DOHH2 (cell line): Measurements from ENCODE around the gene KDR.

Experiments
- H3F3A ChIP-seq: fragments of 200-600 bp; sonication (generic), shearing (Covaris generic); 2 replicates; pipeline ENCODE4 v1.6.0; 2016; ENCODE audit warnings: antibody characterized with exemption, mild to moderate bottlenecking; ENCODE audit not compliant: control insufficient read depth, insufficient read depth
- H3K27ac ChIP-seq: fragments of 200-600 bp; sonication (generic); 2 replicates; pipeline ENCODE4 v1.5.1; 2014; ENCODE audit warnings: low read depth, mild to moderate bottlenecking, low read length, moderate library complexity
- H3K27me3 ChIP-seq: fragments of 200-600 bp; sonication (generic); 2 replicates; pipeline ENCODE4 v1.6.1; 2014; ENCODE audit warnings: mild to moderate bottlenecking, low read length, mixed read lengths; ENCODE audit not compliant: control insufficient read depth
- H3K36me3 ChIP-seq: fragments of 200-600 bp; sonication (generic); 2 replicates; pipeline ENCODE4 v1.6.1; 2014; ENCODE audit warnings: mild to moderate bottlenecking, low read length, moderate library complexity, mixed read lengths; ENCODE audit not compliant: control insufficient read depth
- H3K4me1 ChIP-seq: fragments of 200-600 bp; sonication (generic); 2 replicates; pipeline ENCODE4 v1.6.1; 2014; ENCODE audit warnings: mild to moderate bottlenecking, low read length, mixed read lengths; ENCODE audit not compliant: control insufficient read depth
- H3K4me2 ChIP-seq: fragments of 200-600 bp; sonication (generic); 2 replicates; pipeline ENCODE4 v1.6.0; 2014; ENCODE audit warnings: mild to moderate bottlenecking, low read length, moderate library complexity
- H3K4me3 ChIP-seq: fragments of 200-600 bp; sonication (generic); 2 replicates; pipeline ENCODE4 v1.5.1; 2014; ENCODE audit warnings: mild to moderate bottlenecking, low read length, mixed read lengths
- H3K79me2 ChIP-seq: fragments of 200-600 bp; sonication (generic); 2 replicates; pipeline ENCODE4 v1.6.1; 2014; ENCODE audit warnings: mild to moderate bottlenecking, low read length, mixed read lengths; ENCODE audit not compliant: control insufficient read depth
- H3K9me2 ChIP-seq: fragments of 200-600 bp; sonication (generic); replicated peaks from 2 replicates; pipeline ENCODE4 v1.6.1; 2014; ENCODE audit warnings: mild to moderate bottlenecking, low read length, mixed read lengths; ENCODE audit not compliant: control insufficient read depth
- H3K9me3 ChIP-seq: fragments of 200-600 bp; sonication (generic); 2 replicates; pipeline ENCODE4 v1.6.1; 2014; ENCODE audit warnings: antibody characterized with exemption, low read length, mixed read lengths; ENCODE audit not compliant: control insufficient read depth, insufficient read depth
- H4K20me1 ChIP-seq: fragments of 200-600 bp; sonication (generic); 2 replicates; pipeline ENCODE4 v1.6.0; 2014; ENCODE audit warnings: low read depth, mild to moderate bottlenecking, antibody characterized with exemption, low read length, moderate library complexity; ENCODE audit not compliant: control insufficient read depth, insufficient read depth
- CTCF ChIP-seq: fragments of 200-600 bp; sonication (generic); IDR thresholded peaks from one replicate; pipeline ENCODE4 v1.5.1; 2014; ENCODE audit warnings: antibody characterized with exemption, mild to moderate bottlenecking, low read depth, low read length; ENCODE audit not compliant: poor library complexity, severe bottlenecking
- EZH2phosphoT487 ChIP-seq: fragments of 200-600 bp; sonication (generic); IDR thresholded peaks from 2 replicates; pipeline ENCODE4 v1.6.1; 2017; ENCODE audit warnings: borderline replicate concordance, mild to moderate bottlenecking, antibody characterized with exemption, low read length, moderate library complexity, mixed read lengths

Gene KDR

GRCh38 chr4:55157559-55158277 lies 32.3 kb upstream of the KDR start:
- no peak overlapping the region for H3K4me3 ChIP-seq
- no peaks in the 10 kb centered on the region for H3K79me2 ChIP-seq
- H3F3A ChIP-seq: no peaks in the 10 kb centered on the region
- H3K9me2 ChIP-seq: no peaks in the 10 kb centered on the region
- H3K9me3 ChIP-seq: no peaks in the 10 kb centered on the region
- H3K4me2 ChIP-seq: no peak overlapping the region
- no peaks in the 10 kb centered on the region for H3K36me3 ChIP-seq
- no peak overlapping the region for H3K27ac ChIP-seq
- no peaks in the 10 kb centered on the region for H3K27me3 ChIP-seq
- TF ChIP-seq EZH2phosphoT487: no peak
- TF ChIP-seq CTCF: no peak
- H4K20me1 ChIP-seq: no peaks in the 10 kb centered on the region
- H3K4me1 ChIP-seq: no peaks in the 10 kb centered on the region

- H3K4me2 ChIP-seq: no peak overlapping the region
- H3K79me2 ChIP-seq: no peaks in the 10 kb centered on the region
- no peak for TF ChIP-seq EZH2phosphoT487
- no peak for TF ChIP-seq CTCF
- no peaks in the 10 kb centered on the region for H4K20me1 ChIP-seq
- no peak overlapping the region for H3K27ac ChIP-seq
- H3K27me3 ChIP-seq: no peaks in the 10 kb centered on the region
- H3K4me3 ChIP-seq: no peak overlapping the region
- no peaks in the 10 kb centered on the region for H3F3A ChIP-seq
- no peaks in the 10 kb centered on the region for H3K4me1 ChIP-seq
- no peaks in the 10 kb centered on the region for H3K36me3 ChIP-seq
- no peaks in the 10 kb centered on the region for H3K9me2 ChIP-seq
- no peaks in the 10 kb centered on the region for H3K9me3 ChIP-seq
These were observed 29.5 kb upstream of the KDR start for GRCh38 chr4:55154933-55155332.

GRCh38 chr4:55154290-55154880 lies 29.0 kb upstream of the KDR start:
- H4K20me1 ChIP-seq: no peaks in the 10 kb centered on the region
- no peak overlapping the region for H3K27ac ChIP-seq
- no peaks in the 10 kb centered on the region for H3K27me3 ChIP-seq
- TF ChIP-seq CTCF (no peak), EZH2phosphoT487 (no peak)
- no peaks in the 10 kb centered on the region for H3K36me3 ChIP-seq
- no peaks in the 10 kb centered on the region for H3K79me2 ChIP-seq
- no peaks in the 10 kb centered on the region for H3K9me2 ChIP-seq
- H3F3A ChIP-seq: no peaks in the 10 kb centered on the region
- no peaks in the 10 kb centered on the region for H3K9me3 ChIP-seq
- no peak overlapping the region for H3K4me2 ChIP-seq
- H3K4me3 ChIP-seq: no peak overlapping the region
- H3K4me1 ChIP-seq: no peaks in the 10 kb centered on the region
